ENCODE data around the gene RPL11. TPM values are rescaled to one million over a fixed set of nuclear protein-coding genes. Genes with fewer than 3 reads are reported as not detected.

The RPL11 gene
- total RNA-seq, 2 experiments from 2014 or later, result 1,078 to 1,188 TPM

DNA sequence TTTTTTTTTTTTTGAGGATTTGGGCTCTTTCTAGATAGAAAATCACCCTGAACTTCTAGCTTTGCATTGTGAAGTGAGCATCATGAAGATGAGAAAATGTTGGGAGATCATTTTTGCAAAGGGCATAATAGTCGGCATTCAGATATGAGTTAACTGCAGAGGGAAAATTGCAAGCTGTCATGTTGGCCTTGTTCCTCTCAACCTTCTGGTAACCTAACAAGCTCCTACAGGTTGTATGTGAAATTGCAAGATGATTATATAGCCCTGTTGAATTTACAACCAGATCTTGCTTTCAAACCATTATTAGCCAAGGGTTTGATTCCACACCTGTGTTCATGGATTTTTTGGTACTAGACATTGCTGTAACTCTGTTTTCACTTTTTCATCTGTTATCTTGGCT lies 53.9 kb downstream of the RPL11 start:
- H3K4me1 Mint-ChIP-seq, result peaks cover 54% of the 10 kb centered on the region
- no peak overlapping the region for H3K27ac Mint-ChIP-seq
- peaks cover 18% of the 10 kb centered on the region for H3K36me3 Mint-ChIP-seq (ENCODE audit: low read depth)

More for the DNA sequence above, 53.9 kb downstream of the RPL11 start:
- no peaks in the 10 kb centered on the region for H3K9me3 Mint-ChIP-seq
- no peaks in the 10 kb centered on the region for H3K27me3 Mint-ChIP-seq
- CTCF ChIA-PET, result interaction anchor here (0.6 to 2.1 kb wide), 8 partner anchors 8 to 1148 kb away, joined by 3 to 4 read pairs (median 3); partner anchors contain the start of gene PITHD1
- DNase-seq, result peak; percentile 13
- peak overlapping the region; percentile 88 for H3K4me3 Mint-ChIP-seq
- POLR2A ChIA-PET, result interaction anchor here (1.7 kb wide), 1 partner anchor 54 kb away, joined by 4 read pairs; the partner anchor contains the start of gene RPL11

Other genes starting within 250 kb of the RPL11 start
- gene ASAP3, start 207.6 kb upstream of the RPL11 start, total RNA-seq, result under 1 TPM; 0.25 to 0.52 TPM
- gene E2F2, start 160.6 kb upstream of the RPL11 start, total RNA-seq, result 100 to 1,000 TPM; 107 to 112 TPM
- 10 to 100 TPM; 62.7 to 65.2 TPM for gene ID3, start 132.3 kb upstream of the RPL11 start, total RNA-seq
- 10 to 100 TPM; 29.8 to 33.5 TPM for gene ELOA, start 51.7 kb downstream of the RPL11 start, total RNA-seq
- 10 to 100 TPM; 54.3 to 55.3 TPM for gene PITHD1, start 86.6 kb downstream of the RPL11 start, total RNA-seq
- 10 to 100 TPM; 73.2 to 75.9 TPM for gene LYPLA2, start 99.3 kb downstream of the RPL11 start, total RNA-seq
- gene GALE, start 108.9 kb downstream of the RPL11 start, total RNA-seq, result 10 to 100 TPM; 14.5 to 17.4 TPM
- 10 to 100 TPM; 22.1 to 25.2 TPM for gene HMGCL, start 133.6 kb downstream of the RPL11 start, total RNA-seq
- 1 to 10 TPM; 5.8 to 6.1 TPM for gene FUCA1, start 176.5 kb downstream of the RPL11 start, total RNA-seq
- gene CNR2, start 221.6 kb downstream of the RPL11 start, total RNA-seq, result under 1 TPM; 0.04 to 0.07 TPM

Data from activated CD4-positive, alpha-beta T cell treated with anti-CD3 and anti-CD28 coated beads, Interleukin-2, amount 10 ng/mL, durations not matched to agents 7 days and 5 days (primary cell).